ENCODE measurements around the gene ABCA1. TPM values are rescaled to one million over a fixed set of nuclear protein-coding genes. Genes with fewer than 3 reads are reported as not detected.

Gene ABCA1
- total and polyA plus RNA-seq, 2 of the 13 experiments (the other 11 are each of a cell fraction or from before 2014, with no cell fraction given) = 26.8 to 63.8 TPM

- TF ChIP-seq, protein P1, sequence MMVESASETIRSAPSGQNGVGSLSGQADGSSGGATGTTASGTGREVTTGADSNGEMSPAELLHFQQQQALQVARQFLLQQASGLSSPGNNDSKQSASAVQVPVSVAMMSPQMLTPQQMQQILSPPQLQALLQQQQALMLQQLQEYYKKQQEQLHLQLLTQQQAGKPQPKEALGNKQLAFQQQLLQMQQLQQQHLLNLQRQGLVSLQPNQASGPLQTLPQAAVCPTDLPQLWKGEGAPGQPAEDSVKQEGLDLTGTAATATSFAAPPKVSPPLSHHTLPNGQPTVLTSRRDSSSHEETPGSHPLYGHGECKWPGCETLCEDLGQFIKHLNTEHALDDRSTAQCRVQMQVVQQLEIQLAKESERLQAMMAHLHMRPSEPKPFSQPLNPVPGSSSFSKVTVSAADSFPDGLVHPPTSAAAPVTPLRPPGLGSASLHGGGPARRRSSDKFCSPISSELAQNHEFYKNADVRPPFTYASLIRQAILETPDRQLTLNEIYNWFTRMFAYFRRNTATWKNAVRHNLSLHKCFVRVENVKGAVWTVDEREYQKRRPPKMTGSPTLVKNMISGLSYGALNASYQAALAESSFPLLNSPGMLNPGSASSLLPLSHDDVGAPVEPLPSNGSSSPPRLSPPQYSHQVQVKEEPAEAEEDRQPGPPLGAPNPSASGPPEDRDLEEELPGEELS (CRISPR knock-in tag; IDR thresholded peaks at IDR 0.05) = peak; percentile 93
- TF ChIP-seq SOX6 (IDR thresholded peaks at IDR 0.05) = no peak
- TF ChIP-seq SOX6 (CRISPR knock-in tag; IDR thresholded peaks at IDR 0.05) = peak; percentile 97
- TF ChIP-seq, protein P2, sequence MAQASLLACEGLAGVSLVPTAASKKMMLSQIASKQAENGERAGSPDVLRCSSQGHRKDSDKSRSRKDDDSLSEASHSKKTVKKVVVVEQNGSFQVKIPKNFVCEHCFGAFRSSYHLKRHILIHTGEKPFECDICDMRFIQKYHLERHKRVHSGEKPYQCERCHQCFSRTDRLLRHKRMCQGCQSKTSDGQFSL (CRISPR knock-in tag; IDR thresholded peaks at IDR 0.05) = no peak
- no peak for TF ChIP-seq ZUFSP (CRISPR knock-in tag; IDR thresholded peaks at IDR 0.05; ENCODE audit: borderline replicate concordance)
- no peak for TF ChIP-seq SETDB1 (CRISPR knock-in tag; IDR thresholded peaks at IDR 0.05; ENCODE audit: borderline replicate concordance)
- TF ChIP-seq SOX13 (IDR thresholded peaks at IDR 0.05) = peak; percentile 86
- TF ChIP-seq SOX13 (CRISPR knock-in tag; conservative IDR thresholded peaks at IDR 0.05 in 1 of 2, IDR thresholded peaks at IDR 0.05 in 1 of 2) = peak in 1 of 2 experiments; percentile 93; a peak in 2 of 4 replicates
- TF ChIP-seq, protein P3, sequence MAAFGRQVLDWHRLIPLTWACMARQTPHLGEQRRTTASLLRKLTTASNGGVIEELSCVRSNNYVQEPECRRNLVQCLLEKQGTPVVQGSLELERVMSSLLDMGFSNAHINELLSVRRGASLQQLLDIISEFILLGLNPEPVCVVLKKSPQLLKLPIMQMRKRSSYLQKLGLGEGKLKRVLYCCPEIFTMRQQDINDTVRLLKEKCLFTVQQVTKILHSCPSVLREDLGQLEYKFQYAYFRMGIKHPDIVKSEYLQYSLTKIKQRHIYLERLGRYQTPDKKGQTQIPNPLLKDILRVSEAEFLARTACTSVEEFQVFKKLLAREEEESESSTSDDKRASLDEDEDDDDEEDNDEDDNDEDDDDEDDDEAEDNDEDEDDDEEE (CRISPR knock-in tag; IDR thresholded peaks at IDR 0.05) = no peak
- no peak for TF ChIP-seq HOXA7 (CRISPR knock-in tag; IDR thresholded peaks at IDR 0.05)
- TF ChIP-seq HNRNPK (IDR thresholded peaks at IDR 0.05; ENCODE audit: low read depth, low read length, poor library complexity, severe bottlenecking) = no peak
- TF ChIP-seq MTA3 (CRISPR knock-in tag; IDR thresholded peaks at IDR 0.05) = no peak
- TF ChIP-seq PAF1 (CRISPR knock-in tag; IDR thresholded peaks at IDR 0.05) = no peak
- TF ChIP-seq, protein P4, sequence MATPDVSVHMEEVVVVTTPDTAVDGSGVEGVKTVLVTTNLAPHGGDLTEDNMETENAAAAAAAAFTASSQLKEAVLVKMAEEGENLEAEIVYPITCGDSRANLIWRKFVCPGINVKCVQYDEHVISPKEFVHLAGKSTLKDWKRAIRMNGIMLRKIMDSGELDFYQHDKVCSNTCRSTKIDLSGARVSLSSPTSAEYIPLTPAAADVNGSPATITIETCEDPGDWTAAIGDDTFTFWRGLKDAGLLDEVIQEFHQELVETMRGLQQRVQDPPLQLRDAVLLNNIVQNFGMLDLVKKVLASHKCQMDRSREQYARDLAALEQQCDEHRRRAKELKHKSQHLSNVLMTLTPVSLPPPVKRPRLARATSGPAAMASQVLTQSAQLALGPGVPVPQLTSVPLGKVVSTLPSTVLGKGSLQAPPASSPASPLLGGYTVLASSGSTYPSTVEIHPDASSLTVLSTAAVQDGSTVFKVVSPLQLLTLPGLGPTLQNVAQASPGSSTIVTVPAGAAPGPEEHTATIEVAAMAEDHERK (CRISPR knock-in tag; IDR thresholded peaks at IDR 0.05; ENCODE audit: low read depth) = no peak
- no peak for TF ChIP-seq HMGXB4 (CRISPR knock-in tag; IDR thresholded peaks at IDR 0.05; ENCODE audit: borderline replicate concordance in 1 of 2, low read depth in 1 of 2)
- TF ChIP-seq, protein P5, sequence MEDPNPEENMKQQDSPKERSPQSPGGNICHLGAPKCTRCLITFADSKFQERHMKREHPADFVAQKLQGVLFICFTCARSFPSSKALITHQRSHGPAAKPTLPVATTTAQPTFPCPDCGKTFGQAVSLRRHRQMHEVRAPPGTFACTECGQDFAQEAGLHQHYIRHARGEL (CRISPR knock-in tag; IDR thresholded peaks at IDR 0.05) = no peak
- TF ChIP-seq JUND (CRISPR knock-in tag; IDR thresholded peaks at IDR 0.05) = peak; percentile 50; the same call in 1 of the 2 replicates
- TF ChIP-seq ZNF674 (CRISPR knock-in tag; IDR thresholded peaks at IDR 0.05; ENCODE audit: low read depth) = no peak
- peak; percentile 15; the same call in 1 of the 2 replicates for TF ChIP-seq ZNF605 (CRISPR knock-in tag; IDR thresholded peaks at IDR 0.05)
These were observed 41.9 kb downstream of the ABCA1 start (continued) for GRCh38 chr9:104885818-104886709.
